Coronary artery (tissue), 2 donors: Measurements from ENCODE around the gene NUDT16.
A peak's percentile ranks its signal among the peaks of the same experiment; 100 is the strongest.
"Not testable (repeated sequence)": the region's sequence is repeated elsewhere in the genome, so short reads cannot be mapped to it uniquely, and the experiment has no call there.

Experiments used
- DNase-seq: peaks from one replicate; pipeline ENCODE4 v3.0.0-alpha.2; 2017; ENCODE audit warnings: low spot score
- H3K27ac ChIP-seq, 2 donors: fragments of 200-600 bp; sonication (generic); one replicate each; pipeline ENCODE4 v1.5.1; 2016 to 2019
- H3K4me3 ChIP-seq: fragments of 200-600 bp; sonication (generic); 2 replicates; pipeline ENCODE4 v1.5.1; 2016; ENCODE audit warnings: mild to moderate bottlenecking, moderate library complexity
- TF ChIP-seq, protein P1 (sequence below): fragments of 200-600 bp; sonication (generic); IDR thresholded peaks from one replicate; pipeline ENCODE4 v1.5.1; 2019; ENCODE audit warnings: antibody characterized with exemption

Gene NUDT16

DNA sequence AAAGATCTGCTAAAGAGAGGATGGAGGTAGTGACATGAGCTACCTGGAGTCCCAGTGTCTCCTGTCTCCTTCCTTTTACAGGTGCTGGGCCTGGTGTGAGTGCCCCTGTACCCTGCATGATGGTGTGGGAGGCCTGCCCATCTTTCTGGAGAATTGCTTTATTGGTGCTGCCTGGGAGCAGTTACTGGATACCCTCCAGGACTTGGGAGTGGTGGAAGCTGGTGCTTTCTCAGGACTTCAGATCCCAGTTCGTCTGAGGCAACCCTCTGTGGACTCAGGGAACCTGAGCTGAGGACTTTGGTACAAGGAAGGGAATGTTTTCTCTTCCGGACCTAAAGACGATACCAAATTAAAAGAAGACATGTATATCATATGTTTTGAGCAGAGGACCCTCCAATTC lies 18.3 kb upstream of the NUDT16 start:
- TF ChIP-seq, protein P1, sequence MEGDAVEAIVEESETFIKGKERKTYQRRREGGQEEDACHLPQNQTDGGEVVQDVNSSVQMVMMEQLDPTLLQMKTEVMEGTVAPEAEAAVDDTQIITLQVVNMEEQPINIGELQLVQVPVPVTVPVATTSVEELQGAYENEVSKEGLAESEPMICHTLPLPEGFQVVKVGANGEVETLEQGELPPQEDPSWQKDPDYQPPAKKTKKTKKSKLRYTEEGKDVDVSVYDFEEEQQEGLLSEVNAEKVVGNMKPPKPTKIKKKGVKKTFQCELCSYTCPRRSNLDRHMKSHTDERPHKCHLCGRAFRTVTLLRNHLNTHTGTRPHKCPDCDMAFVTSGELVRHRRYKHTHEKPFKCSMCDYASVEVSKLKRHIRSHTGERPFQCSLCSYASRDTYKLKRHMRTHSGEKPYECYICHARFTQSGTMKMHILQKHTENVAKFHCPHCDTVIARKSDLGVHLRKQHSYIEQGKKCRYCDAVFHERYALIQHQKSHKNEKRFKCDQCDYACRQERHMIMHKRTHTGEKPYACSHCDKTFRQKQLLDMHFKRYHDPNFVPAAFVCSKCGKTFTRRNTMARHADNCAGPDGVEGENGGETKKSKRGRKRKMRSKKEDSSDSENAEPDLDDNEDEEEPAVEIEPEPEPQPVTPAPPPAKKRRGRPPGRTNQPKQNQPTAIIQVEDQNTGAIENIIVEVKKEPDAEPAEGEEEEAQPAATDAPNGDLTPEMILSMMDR, result no peak
- Histone ChIP-seq H3K27ac (no peak overlapping the region), H3K4me3 (no peak overlapping the region)
- DNase-seq, result no peak

DNA sequence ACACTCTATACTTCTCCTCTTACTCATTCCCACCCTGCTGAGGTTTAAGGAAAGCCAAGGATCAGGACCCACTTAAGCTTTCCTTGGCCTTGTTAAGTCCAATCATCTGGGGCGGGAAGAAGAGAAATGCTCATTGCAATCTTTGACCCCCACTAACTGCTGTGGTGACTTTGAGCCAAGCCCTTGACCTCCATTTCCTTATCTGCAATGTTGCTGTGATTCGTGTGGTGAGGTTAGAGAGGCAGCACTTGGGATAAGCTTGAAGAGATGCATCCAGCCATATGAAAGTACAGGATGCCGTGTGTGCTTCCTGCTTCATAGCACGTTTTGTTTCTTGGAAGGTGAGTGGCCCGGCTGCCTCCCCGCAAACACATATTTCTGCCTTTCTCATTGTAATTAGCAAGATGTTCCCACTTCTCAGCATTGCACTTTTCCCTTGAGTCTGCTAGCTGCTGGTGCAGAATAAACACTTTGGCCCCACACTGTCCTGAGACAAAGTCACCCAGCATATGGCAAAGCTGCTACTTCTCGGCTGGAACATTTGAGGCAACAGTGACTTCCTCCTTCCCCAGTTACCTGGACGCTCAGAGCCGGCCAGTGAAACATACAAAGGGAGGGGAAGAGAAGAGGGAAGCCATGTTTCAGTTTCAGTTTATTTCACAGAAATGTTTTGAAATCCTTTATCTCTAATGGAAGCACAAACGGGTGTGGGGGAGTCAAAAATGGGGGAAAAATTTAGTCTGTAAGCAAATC lies 10.5 kb upstream of the NUDT16 start:
- no peak for DNase-seq
- H3K27ac ChIP-seq, result no peak overlapping the region
- no peak overlapping the region for H3K4me3 ChIP-seq
- TF ChIP-seq, protein P1, result no peak

DNA sequence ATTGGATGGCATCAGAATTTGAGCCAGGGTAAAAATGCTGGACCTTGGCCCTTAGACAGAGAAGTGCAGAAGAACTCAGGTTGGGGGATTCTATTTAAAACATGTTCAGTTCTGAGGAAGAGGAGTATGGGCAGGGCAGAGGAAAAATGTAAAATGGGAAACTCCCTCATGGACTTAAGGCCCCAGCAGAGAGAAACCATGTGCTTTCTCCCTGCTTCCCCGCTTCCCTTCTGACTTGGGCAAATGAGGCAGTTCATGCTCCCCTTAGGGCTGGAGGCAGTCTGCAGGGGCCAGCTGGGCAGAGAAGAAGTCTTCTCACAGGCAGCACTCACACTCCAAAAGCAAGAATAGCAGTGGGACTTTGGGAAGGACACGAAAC lies 9.9 kb upstream of the NUDT16 start:
- no peak overlapping the region for H3K27ac ChIP-seq
- DNase-seq, result no peak
- TF ChIP-seq, protein P1, result no peak
- H3K4me3 ChIP-seq, result no peak overlapping the region

DNA sequence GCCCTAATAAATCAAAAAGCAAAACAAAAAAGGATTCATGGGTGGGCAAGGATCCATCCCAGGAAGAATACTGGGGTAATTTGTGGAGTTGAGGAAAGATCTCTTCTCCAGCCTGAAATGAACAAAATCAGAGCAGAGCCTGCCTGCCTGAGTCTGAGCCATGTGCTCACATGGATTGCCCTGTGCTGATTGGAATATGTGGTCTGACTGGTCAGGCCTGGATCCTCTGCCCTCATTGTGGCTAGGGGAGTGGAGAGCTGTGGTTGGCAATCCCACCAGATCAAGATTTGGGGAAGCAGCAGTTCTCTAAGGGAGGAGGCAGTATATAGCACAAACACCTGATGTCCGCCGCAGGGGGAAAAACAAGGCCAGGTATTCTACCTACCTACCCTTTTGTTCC lies 6.8 kb upstream of the NUDT16 start:
- Histone ChIP-seq H3K4me3 (no peak overlapping the region), H3K27ac (no peak overlapping the region)
- TF ChIP-seq, protein P1, result no peak
- DNase-seq, result no peak

DNA sequence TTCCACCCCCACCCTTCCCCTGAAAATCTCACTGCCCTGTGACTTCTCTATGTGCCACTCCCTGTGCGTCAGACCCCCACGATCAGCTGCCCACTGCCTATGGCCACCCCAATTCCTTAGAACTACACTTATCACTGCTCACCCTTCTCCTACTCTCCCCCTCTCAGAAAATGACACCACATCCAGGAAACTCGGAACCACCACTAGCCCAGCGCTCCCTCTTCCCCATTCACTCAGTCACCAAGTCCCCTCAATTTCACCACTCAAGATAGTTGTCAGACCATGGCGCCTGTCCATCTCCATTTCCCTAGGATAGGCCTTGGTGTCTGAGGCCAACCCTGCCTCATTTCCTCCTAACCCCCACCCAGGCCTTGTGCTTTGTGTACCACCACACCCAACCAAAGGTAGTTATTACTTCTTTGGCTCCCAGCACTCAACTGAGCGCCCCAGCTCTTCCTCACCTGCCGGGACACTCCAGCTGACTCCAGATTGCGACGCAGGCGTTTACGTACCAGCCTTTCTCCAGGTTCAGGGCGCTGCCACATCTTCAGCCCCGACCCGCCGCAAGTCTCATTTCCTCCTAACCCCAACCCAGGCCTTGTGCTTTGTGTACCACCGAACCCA lies 641 bp upstream of the NUDT16 start:
- H3K4me3 ChIP-seq, result peak overlapping the region; percentile 88
- DNase-seq, result not testable (repeated sequence)
- peak overlapping the region; percentile 83 to 85 for H3K27ac ChIP-seq

DNA sequence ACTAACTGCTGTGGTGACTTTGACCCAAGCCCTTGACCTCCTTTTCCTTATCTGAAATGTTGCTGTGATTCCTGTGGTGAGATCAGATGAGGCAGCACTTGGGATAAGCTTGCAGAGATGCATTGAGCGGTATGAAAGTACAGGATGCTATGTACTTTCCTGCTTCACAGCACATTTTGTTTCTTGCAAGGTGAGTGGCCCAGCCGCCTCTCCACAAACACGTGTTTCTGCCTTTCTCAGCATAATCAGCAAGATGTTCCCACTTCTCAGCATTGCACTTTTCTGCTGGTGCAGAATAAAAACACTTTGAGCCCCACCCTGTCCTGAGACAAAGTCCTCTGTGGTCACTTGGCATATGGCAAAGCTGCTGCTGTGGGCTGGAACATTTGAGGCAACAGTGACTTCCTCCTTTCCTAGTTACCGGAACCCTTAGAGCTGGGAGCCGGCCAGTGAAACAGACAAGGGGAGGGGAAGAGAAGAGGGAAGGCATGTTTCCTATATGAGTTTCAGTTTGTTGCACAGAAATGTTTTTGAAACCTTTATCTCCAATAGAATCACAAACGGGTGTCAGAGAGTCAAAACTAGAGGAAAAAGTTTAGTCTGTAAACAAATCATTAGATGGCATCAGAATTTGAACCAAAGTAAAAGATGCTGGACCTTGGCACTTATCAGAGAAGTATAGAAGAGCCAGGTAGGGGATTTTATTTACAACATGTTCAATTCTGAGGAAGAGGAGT lies 5.0 kb downstream of the NUDT16 start:
- Histone ChIP-seq H3K27ac (peak overlapping the region in 1 of 2 donors; percentile 78), H3K4me3 (no peak overlapping the region)
- no peak for DNase-seq
- TF ChIP-seq, protein P1, result no peak

DNA sequence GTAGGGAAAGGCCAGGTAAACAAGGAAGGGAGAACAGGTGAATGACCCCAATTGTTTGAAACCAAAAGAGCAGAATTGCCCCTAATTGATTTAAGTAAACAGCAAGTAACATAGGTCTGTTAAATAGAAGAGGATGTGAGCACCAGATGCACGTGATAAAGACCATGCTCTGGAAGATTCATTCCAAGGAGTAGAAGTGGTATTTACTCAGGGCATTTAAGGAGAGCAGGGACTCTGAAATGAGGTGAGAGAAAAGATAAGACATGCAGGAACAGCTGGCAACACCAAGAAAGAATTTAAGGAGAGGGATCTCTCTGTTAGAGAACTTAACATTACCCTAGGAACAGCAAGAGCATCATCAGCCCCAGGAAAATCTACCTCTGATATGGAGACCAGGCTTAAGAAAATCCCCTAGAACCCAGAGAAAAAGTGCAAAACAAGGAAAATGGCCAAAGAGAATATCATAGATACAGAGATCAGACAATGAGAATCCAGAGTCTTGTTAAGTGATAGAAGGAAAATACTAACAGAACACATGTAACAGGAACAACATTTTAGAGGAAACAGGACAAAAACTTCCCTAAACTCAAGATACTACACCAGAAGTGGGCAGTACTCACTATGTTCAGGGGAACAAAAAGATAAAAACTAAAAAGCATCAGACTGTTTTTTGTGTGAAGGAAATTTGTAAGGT lies 6.4 kb downstream of the NUDT16 start:
- DNase-seq, result no peak
- peak overlapping the region; percentile 27 to 78 for H3K27ac ChIP-seq
- H3K4me3 ChIP-seq, result no peak overlapping the region
- TF ChIP-seq, protein P1, result no peak
